H1 (cell line): ENCODE results near the gene DNAJC11. TPM values are rescaled to one million over a fixed set of nuclear protein-coding genes. Genes with fewer than 3 reads are reported as not detected.

Experiments
- CTCF ChIA-PET: fragments of 300-600 bp; sonication (Branson Sonifier 250); formaldehyde crosslinking; loops from one replicate; lab custom pipeline; 2021; ENCODE audit not compliant: partially characterized antibody; lab: Charles Lee
- POLR2A ChIA-PET: fragments of 300-600 bp; sonication (Branson Sonifier 250); formaldehyde crosslinking; loops from one replicate; lab custom pipeline; 2021; ENCODE audit warnings: inconsistent platforms; ENCODE audit not compliant: partially characterized antibody; lab: Charles Lee
- DNase-seq, 2 experiments: peaks; one replicate each; pipeline versions ENCODE4 v3.0.0 to v3.0.0-alpha.2; 2010 to 2022; ENCODE audit warnings: low spot score in 2 of 2, low read depth in 1 of 2, mixed read lengths in 1 of 2
- FAIRE-seq: peaks from 2 replicates; lab custom pipeline; 2011; peaks lifted over from hg19 to GRCh38; lab: Jason Lieb, UNC
- H2AFZ ChIP-seq: 2 replicates; pipeline ENCODE4 v1.8.1; 2012; ENCODE audit warnings: low read length, inconsistent platforms
- H2AK5ac ChIP-seq: 2 replicates; pipeline ENCODE4 v1.6.1; 2013; ENCODE audit warnings: low read depth, low read length
- H2BK120ac ChIP-seq: replicated peaks from 2 replicates; pipeline ENCODE3; 2013; ENCODE audit warnings: low read depth, low read length, inconsistent platforms
- H2BK12ac ChIP-seq: 2 replicates; pipeline ENCODE4 v1.6.1; 2013; ENCODE audit warnings: low read depth, low read length
- H2BK15ac ChIP-seq: 2 replicates; pipeline ENCODE4 v1.6.1; 2013; ENCODE audit warnings: low read length
- H2BK20ac ChIP-seq: 2 replicates; pipeline ENCODE4 v1.6.1; 2013; ENCODE audit warnings: low read length
- H2BK5ac ChIP-seq: 2 replicates; pipeline ENCODE4 v1.6.1; 2013; ENCODE audit warnings: low read depth, low read length
- H3K14ac ChIP-seq: 2 replicates; pipeline ENCODE4 v1.6.1; 2013; ENCODE audit warnings: inconsistent platforms; ENCODE audit not compliant: insufficient read length
- H3K18ac ChIP-seq: 2 replicates; pipeline ENCODE4 v1.6.1; 2013; ENCODE audit warnings: low read length; ENCODE audit errors: extremely low read depth
- H3K23ac ChIP-seq: 2 replicates; pipeline ENCODE4 v1.6.1; 2013; ENCODE audit warnings: inconsistent platforms; ENCODE audit not compliant: insufficient read length
- H3K23me2 ChIP-seq: 2 replicates; pipeline ENCODE4 v1.6.1; 2013; ENCODE audit warnings: low read depth, low read length
- H3K27ac ChIP-seq: 2 replicates; pipeline ENCODE4 v1.6.1; 2011; ENCODE audit warnings: low read depth, low read length, inconsistent platforms
- H3K27me3 ChIP-seq, 4 experiments: replicated peaks in 1 of 4; 1 replicate in 1 of 4; 2 replicates in 3 of 4; pipeline versions ENCODE4 v1.6.1 to v1.8.1; 2011 to 2013; ENCODE audit warnings: low read length in 3 of 4, mild to moderate bottlenecking in 3 of 4, inconsistent platforms in 2 of 4, mixed read lengths in 2 of 4, moderate library complexity in 1 of 4; ENCODE audit not compliant: control insufficient read depth in 3 of 4, insufficient read depth in 3 of 4; ENCODE audit errors: extremely low read depth in 1 of 4
- H3K36me3 ChIP-seq, 4 experiments: 2 replicates each; pipeline versions ENCODE4 v1.6.1 to v1.8.1; 2011 to 2013; ENCODE audit warnings: mild to moderate bottlenecking in 4 of 4, low read length in 3 of 4, moderate library complexity in 2 of 4, control low read depth in 1 of 4, inconsistent platforms in 1 of 4; ENCODE audit not compliant: insufficient read depth in 4 of 4, control insufficient read depth in 2 of 4
- H3K4ac ChIP-seq: replicated peaks from 2 replicates; pipeline ENCODE3; 2013; ENCODE audit warnings: low read length, low read depth, mixed read lengths, inconsistent platforms; ENCODE audit not compliant: insufficient read length
- H3K4me1 ChIP-seq, 4 experiments: replicated peaks in 1 of 4; 1 replicate in 1 of 4; 2 replicates in 3 of 4; pipeline versions ENCODE4 v1.6.1 to v1.8.1; 2011 to 2013; ENCODE audit warnings: low read length in 3 of 4, inconsistent platforms in 2 of 4, mixed read lengths in 1 of 4; ENCODE audit not compliant: insufficient read depth in 4 of 4, control insufficient read depth in 3 of 4
- H3K4me2 ChIP-seq, 2 experiments: 2 replicates each; pipeline versions ENCODE4 v1.6.1 to v1.8.1; 2011 to 2013; ENCODE audit warnings: low read depth in 2 of 2, low read length in 2 of 2, control low read depth in 1 of 2, inconsistent platforms in 1 of 2, mild to moderate bottlenecking in 1 of 2; ENCODE audit not compliant: insufficient read depth in 1 of 2
- H3K4me3 ChIP-seq, 4 experiments: fragments of 200-600, 300-600 bp in 1 of 4; sonication (generic), shearing (Covaris generic), sonication (Bioruptor Twin) in 1 of 4; 2 replicates each; pipeline versions ENCODE4 v1.5.1 to v1.8.1; 2011 to 2016; ENCODE audit warnings: low read length in 4 of 4, low read depth in 3 of 4, control low read depth in 2 of 4, inconsistent platforms in 2 of 4, mild to moderate bottlenecking in 2 of 4, mixed read lengths in 1 of 4, moderate library complexity in 1 of 4; ENCODE audit not compliant: insufficient read depth in 2 of 4; ENCODE audit errors: extremely low read depth in 1 of 4
- H3K56ac ChIP-seq: replicated peaks from 2 replicates; pipeline ENCODE3; 2013; ENCODE audit warnings: low read depth, mild to moderate bottlenecking, mixed read lengths, low read length, inconsistent platforms; ENCODE audit not compliant: insufficient read length
- H3K79me1 ChIP-seq: 2 replicates; pipeline ENCODE4 v1.6.1; 2013; ENCODE audit warnings: low read depth, low read length, control low read depth
- H3K79me2 ChIP-seq, 2 experiments: 2 replicates each; pipeline versions ENCODE4 v1.6.1 to v1.8.1; 2012 to 2013; ENCODE audit warnings: low read length in 2 of 2, mild to moderate bottlenecking in 2 of 2, inconsistent platforms in 1 of 2; ENCODE audit not compliant: insufficient read depth in 2 of 2, control insufficient read depth in 1 of 2
- H3K9ac ChIP-seq, 4 experiments: replicated peaks in 1 of 4; 1 replicate in 1 of 4; 2 replicates in 3 of 4; pipeline versions ENCODE4 v1.6.1 to v1.8.1; 2011 to 2013; ENCODE audit warnings: low read depth in 3 of 4, low read length in 3 of 4, control low read depth in 2 of 4, mild to moderate bottlenecking in 2 of 4, moderate library complexity in 2 of 4, inconsistent platforms in 1 of 4; ENCODE audit errors: extremely low read depth in 1 of 4
- H3K9me3 ChIP-seq, 2 experiments: 2 replicates each; pipeline versions ENCODE4 v1.6.1 to v1.8.1; 2012 to 2013; ENCODE audit warnings: mild to moderate bottlenecking in 2 of 2, moderate library complexity in 2 of 2, control low read depth in 1 of 2, inconsistent platforms in 1 of 2, low read depth in 1 of 2, low read length in 1 of 2, mixed read lengths in 1 of 2; ENCODE audit not compliant: insufficient read depth in 2 of 2
- H4K20me1 ChIP-seq, 2 experiments: replicated peaks in 1 of 2; 2 replicates each; pipeline versions ENCODE3 to v1.8.1; 2011 to 2013; ENCODE audit warnings: inconsistent platforms in 2 of 2, low read length in 2 of 2, mild to moderate bottlenecking in 1 of 2; ENCODE audit not compliant: insufficient read depth in 2 of 2, control insufficient read depth in 1 of 2
- H4K5ac ChIP-seq: 2 replicates; pipeline ENCODE4 v1.6.1; 2013; ENCODE audit warnings: low read length, low read depth, mixed read lengths, inconsistent platforms; ENCODE audit not compliant: insufficient read length
- H4K8ac ChIP-seq: 2 replicates; pipeline ENCODE4 v1.8.0; 2013; ENCODE audit warnings: mild to moderate bottlenecking, moderate library complexity, low read length, inconsistent platforms; ENCODE audit not compliant: insufficient read depth; ENCODE audit errors: extremely low read depth
- H4K91ac ChIP-seq: replicated peaks from 2 replicates; pipeline ENCODE3; 2013; ENCODE audit warnings: low read length, mixed read lengths, inconsistent platforms; ENCODE audit not compliant: insufficient read length
- WGBS, 2 experiments: shearing (Covaris generic) in 1 of 2; methylation state at CpG; one replicate each; pipeline versions ENCODE4 v1.1.6 to v1.1.7; 2013 to 2015; ENCODE audit warnings: low lambda C conversion rate in 2 of 2, mixed read lengths in 2 of 2, inconsistent platforms in 1 of 2, low coverage in 1 of 2, missing lambda C conversion rate in 1 of 2; ENCODE audit not compliant: insufficient replicate concordance in 2 of 2, insufficient coverage in 1 of 2, insufficient read length in 1 of 2; ENCODE audit errors: extremely low coverage in 1 of 2, missing lambda C conversion rate in 1 of 2; 5-methylcytosine and 5-hydroxymethylcytosine counted together
- polyA plus RNA-seq, 7 experiments: library from polyadenylated mRNA; depleted of rRNA in 3 of 7; stranded (reverse) in 5 of 7; unstranded in 2 of 7; fragments of >200 nt in 5 of 7; fragments of 200-250 nt in 2 of 7; gene quantifications; 1 replicate in 5 of 7; 2 replicates in 1 of 7; 4 replicates in 1 of 7; pipeline versions ENCODE4 v1.2.1 to v1.2.3, GENCODE V29; 2011 to 2013; ENCODE audit warnings: missing spikeins in 2 of 7, mixed read lengths in 2 of 7
- total RNA-seq: library from RNA; stranded (reverse); fragmentation: NEBNext Ultra II Directional; extraction: Animal tissue kit (Norgen Biotek cat#: 25700); gene quantifications from 2 replicates; pipeline ENCODE4 v1.2.1, GENCODE V29; 2021

DNAJC11 gene
- total and polyA plus RNA-seq, 2 of the 8 experiments (the other 6 are each of a cell fraction or from before 2014, with no cell fraction given), result 43.9 to 90.9 TPM

GRCh38 chr1:6690186-6690585 lies 11.4 kb downstream of the DNAJC11 start:
- no peak overlapping the region for H3K14ac ChIP-seq
- no peak overlapping the region for H3K4ac ChIP-seq
- no peak overlapping the region for H2BK20ac ChIP-seq
- no peak overlapping the region for H4K8ac ChIP-seq
- DNase-seq (no peak), FAIRE-seq (no peak)
- CTCF ChIA-PET, result interaction anchor here (0.7 kb wide), 1 partner anchor 212 kb away, joined by 4 read pairs; no protein-coding TSS in a partner anchor
- H3K18ac ChIP-seq, result no peak overlapping the region
- H2AFZ ChIP-seq, result no peak overlapping the region
- H2BK15ac ChIP-seq, result no peak overlapping the region
- peaks cover 0 to 10% (median 6%) of the 10 kb centered on the region in 4 experiments for H3K4me1 ChIP-seq
- POLR2A ChIA-PET, result interaction anchor here (0.6 to 1.1 kb wide), 2 partner anchors 10 to 69 kb away, joined by 5 to 6 read pairs; no protein-coding TSS in a partner anchor
- WGBS, 2 experiments, result 89% methylated on average over 7 of the region's 7 CpGs; no CpG with 5 or more reads in 1 of the 2 experiments
- H3K23ac ChIP-seq, result no peak overlapping the region
- no peaks in the 10 kb centered on the region for H3K23me2 ChIP-seq
- H3K4me2 ChIP-seq, result no peak overlapping the region
- H4K5ac ChIP-seq, result no peak overlapping the region
- no peaks in the 10 kb centered on the region for H3K9me3 ChIP-seq
- peaks cover 0 to 8% of the 10 kb centered on the region in 2 experiments for H4K20me1 ChIP-seq
- H3K4me3 ChIP-seq, result no peak overlapping the region
- no peak overlapping the region for H3K56ac ChIP-seq
- H3K9ac ChIP-seq, result no peak overlapping the region
- H2BK5ac ChIP-seq, result no peak overlapping the region
- peaks cover 19% of the 10 kb centered on the region for H3K79me1 ChIP-seq
- no peak overlapping the region for H2AK5ac ChIP-seq
- no peak overlapping the region for H4K91ac ChIP-seq
- H2BK12ac ChIP-seq, result no peak overlapping the region
- H2BK120ac ChIP-seq, result no peak overlapping the region
- no peaks in the 10 kb centered on the region; a peak in 1 of 8 replicates for H3K36me3 ChIP-seq
- peaks cover 10 to 81% of the 10 kb centered on the region in 2 experiments for H3K79me2 ChIP-seq
- no peaks in the 10 kb centered on the region for H3K27me3 ChIP-seq
- H3K27ac ChIP-seq, result no peak overlapping the region
